ENCODE measurements around the gene HSD17B2.

The HSD17B2 gene

DNA sequence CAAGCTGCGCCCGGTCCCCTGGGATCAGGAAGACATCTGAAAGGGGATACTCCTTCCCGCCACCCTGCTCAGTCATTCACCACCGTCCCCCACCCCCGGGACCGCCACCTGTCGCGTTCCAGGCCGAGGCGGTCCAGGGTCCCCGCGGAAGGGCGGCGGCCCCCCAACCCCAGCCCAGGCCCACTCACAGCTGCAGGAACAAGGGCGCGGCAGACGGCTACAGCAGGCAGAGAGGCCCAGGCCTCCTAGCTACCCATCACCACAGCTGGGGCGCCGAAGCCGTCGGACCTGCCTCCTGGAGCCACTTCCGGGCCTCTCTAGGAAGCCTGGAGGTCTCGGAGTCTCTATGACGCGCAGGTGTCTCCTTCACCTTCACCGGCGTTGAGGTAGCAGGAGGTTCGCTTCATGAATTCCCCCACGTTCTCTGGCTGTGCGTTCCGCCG, 23.8 kb upstream of the HSD17B2 start, which contains the start of gene SDR42E1:
TSS of gene SDR42E1 (minus strand) at position 272 of the 443 bp plus-strand sequence. CDS start 10,612 bp downstream, outside the sequence.
- Histone ChIP-seq H3K4me1 (ENCODE audit: insufficient read depth, low read length, severe bottlenecking) (peaks cover 13% of the 10 kb centered on the region), H3K27me3 (ENCODE audit: insufficient read depth, low read length) (no peaks in the 10 kb centered on the region; the same call in 1 of the 2 replicates), H3K9me3 (ENCODE audit: low read length) (peaks cover 6% of the 10 kb centered on the region; the same call in 1 of the 2 replicates), H3K9ac (ENCODE audit: low read length) (peak within 1 kb of the TSS; percentile 71), H3K4me2 (ENCODE audit: low read length) (peak within 1 kb of the TSS; percentile 71), H3K79me2 (ENCODE audit: insufficient read depth, low read length) (no peaks in the 10 kb centered on the region), H4K20me1 (ENCODE audit: insufficient read depth, low read length) (no peaks in the 10 kb centered on the region), H3K9me2 (ENCODE audit: low read depth, low read length) (no peaks in the 10 kb centered on the region), H3F3A (ENCODE audit: insufficient read depth, low read length) (no peaks in the 10 kb centered on the region), H3K4me3 (ENCODE audit: low read depth, low read length, poor library complexity, severe bottlenecking) (peak within 1 kb of the TSS; percentile 72), H3K27ac (ENCODE audit: low read depth, low read length, poor library complexity, severe bottlenecking) (no peak within 1 kb of the TSS), H2AFZ (ENCODE audit: low read length) (peak within 1 kb of the TSS; percentile 60), H3K36me3 (ENCODE audit: insufficient read depth, low read length) (peaks cover 23% of the 10 kb centered on the region)
- TF ChIP-seq CTCF (IDR thresholded peaks at IDR 0.05; ENCODE audit: low read length): no peak
- TF ChIP-seq EZH2 (IDR thresholded peaks at IDR 0.05; ENCODE audit: borderline replicate concordance, low read length): no peak

GRCh38 chr16:82013139-82013538, 21.9 kb upstream of the HSD17B2 start:
- Histone ChIP-seq H3F3A (ENCODE audit: insufficient read depth, low read length) (no peaks in the 10 kb centered on the region), H3K9me3 (ENCODE audit: low read length) (peaks cover 6% of the 10 kb centered on the region; the same call in 1 of the 2 replicates), H3K27me3 (ENCODE audit: insufficient read depth, low read length) (no peaks in the 10 kb centered on the region; the same call in 1 of the 2 replicates), H3K36me3 (ENCODE audit: insufficient read depth, low read length) (peaks cover 8% of the 10 kb centered on the region), H4K20me1 (ENCODE audit: insufficient read depth, low read length) (no peaks in the 10 kb centered on the region), H3K9ac (ENCODE audit: low read length) (no peak overlapping the region), H3K4me2 (ENCODE audit: low read length) (no peak overlapping the region), H3K4me1 (ENCODE audit: insufficient read depth, low read length, severe bottlenecking) (peaks cover 13% of the 10 kb centered on the region), H3K27ac (ENCODE audit: low read depth, low read length, poor library complexity, severe bottlenecking) (no peak overlapping the region), H2AFZ (ENCODE audit: low read length) (no peak overlapping the region), H3K79me2 (ENCODE audit: insufficient read depth, low read length) (no peaks in the 10 kb centered on the region), H3K9me2 (ENCODE audit: low read depth, low read length) (no peaks in the 10 kb centered on the region), H3K4me3 (ENCODE audit: low read depth, low read length, poor library complexity, severe bottlenecking) (no peak overlapping the region)
- no peak for TF ChIP-seq EZH2 (IDR thresholded peaks at IDR 0.05; ENCODE audit: borderline replicate concordance, low read length)
- no peak for TF ChIP-seq CTCF (IDR thresholded peaks at IDR 0.05; ENCODE audit: low read length)

DNA sequence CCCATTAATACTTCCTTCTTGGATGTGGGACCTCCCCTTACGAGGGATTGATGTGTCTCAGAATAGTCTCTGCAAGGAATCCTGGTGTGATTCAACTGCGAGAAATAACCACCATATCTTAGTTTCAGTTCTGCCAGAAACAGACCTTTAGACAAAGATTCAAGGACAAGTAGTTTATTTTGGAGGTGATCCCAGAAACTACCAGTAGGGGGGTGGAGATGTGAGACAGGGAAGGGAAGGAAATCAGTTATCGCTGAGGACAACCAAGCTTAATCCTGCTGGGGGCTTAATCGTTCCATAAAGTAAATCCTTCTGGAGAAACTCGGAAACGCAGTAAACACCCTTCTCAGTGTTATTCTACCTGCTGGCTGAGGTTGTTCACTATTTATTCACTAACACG, 18.8 kb upstream of the HSD17B2 start:
- no peaks in the 10 kb centered on the region for H3K36me3 ChIP-seq (ENCODE audit: insufficient read depth, low read length)
- H3K4me1 ChIP-seq (ENCODE audit: insufficient read depth, low read length, severe bottlenecking): peaks cover 4% of the 10 kb centered on the region
- H3F3A ChIP-seq (ENCODE audit: insufficient read depth, low read length): no peaks in the 10 kb centered on the region
- H3K27ac ChIP-seq (ENCODE audit: low read depth, low read length, poor library complexity, severe bottlenecking): no peak overlapping the region
- H3K4me3 ChIP-seq (ENCODE audit: low read depth, low read length, poor library complexity, severe bottlenecking): no peak overlapping the region
- no peak overlapping the region for H3K4me2 ChIP-seq (ENCODE audit: low read length)
- no peaks in the 10 kb centered on the region for H3K79me2 ChIP-seq (ENCODE audit: insufficient read depth, low read length)
- H3K9ac ChIP-seq (ENCODE audit: low read length): no peak overlapping the region
- no peaks in the 10 kb centered on the region for H4K20me1 ChIP-seq (ENCODE audit: insufficient read depth, low read length)
- H3K9me2 ChIP-seq (ENCODE audit: low read depth, low read length): no peaks in the 10 kb centered on the region
- no peaks in the 10 kb centered on the region for H3K9me3 ChIP-seq (ENCODE audit: low read length)
- TF ChIP-seq CTCF (IDR thresholded peaks at IDR 0.05; ENCODE audit: low read length): no peak; the same call in 1 of the 2 replicates
- no peak for TF ChIP-seq EZH2 (IDR thresholded peaks at IDR 0.05; ENCODE audit: borderline replicate concordance, low read length)
- H3K27me3 ChIP-seq (ENCODE audit: insufficient read depth, low read length): peaks cover 3% of the 10 kb centered on the region; the same call in 1 of the 2 replicates
- no peak overlapping the region for H2AFZ ChIP-seq (ENCODE audit: low read length)
